Activated B cell treated with CpG ODN at 0.5 μM for 24 hours (primary cell): ENCODE measurements around the gene HOXA5. TPM values are rescaled to one million over a fixed set of nuclear protein-coding genes. Genes with fewer than 3 reads are reported as not detected.

Source experiments
- ATAC-seq: fragments of 200-7000 bp; cut with Tn5 transposase; one replicate; pipeline ENCODE4 v1.10.0; 2021; ENCODE audit warnings: low read depth, mild to moderate bottlenecking, moderate library complexity
- CTCF ChIA-PET: fragments of 350-600 bp; sonication (Branson Sonifier 250); formaldehyde crosslinking; loops from one replicate; lab custom pipeline; 2021; ENCODE audit warnings: antibody characterized with exemption; lab: Charles Lee
- POLR2A ChIA-PET: fragments of 350-600 bp; sonication (Branson Sonifier 250); formaldehyde crosslinking; loops from one replicate; lab custom pipeline; 2021; ENCODE audit warnings: antibody characterized with exemption; lab: Charles Lee
- DNase-seq: peaks from one replicate; pipeline ENCODE4 v3.0.0; 2022
- H3K27ac Mint-ChIP-seq: one replicate; pipeline ENCODE4 v1.8.0; 2020; ENCODE audit warnings: mixed read lengths
- H3K27me3 Mint-ChIP-seq: one replicate; pipeline ENCODE4 v1.8.0; 2021; ENCODE audit warnings: mixed read lengths
- H3K36me3 Mint-ChIP-seq: one replicate; pipeline ENCODE4 v1.8.0; 2021; ENCODE audit warnings: low read depth, mixed read lengths
- H3K4me1 Mint-ChIP-seq: one replicate; pipeline ENCODE4 v1.8.0; 2021; ENCODE audit warnings: mixed read lengths
- H3K4me3 Mint-ChIP-seq: one replicate; pipeline ENCODE4 v1.8.0; 2020; ENCODE audit warnings: mild to moderate bottlenecking, mixed read lengths
- H3K9me3 Mint-ChIP-seq: one replicate; pipeline ENCODE4 v1.8.0; 2020; ENCODE audit warnings: mixed read lengths
- intact Hi-C: fragments of 100-400 bp; cut with micrococcal nuclease; formaldehyde crosslinking; loops from one replicate; pipeline ENCODE4 v1.15.1; 2024
- total RNA-seq: library from RNA; stranded (reverse); gene quantifications from 2 replicates; pipeline ENCODE4 v1.2.3, GENCODE V29; 2022
- TF ChIP-seq, protein P1 (sequence below): fragments of 200-600 bp; IDR thresholded peaks from one replicate; pipeline ENCODE4 v1.8.0; 2022; ENCODE audit warnings: antibody characterized with exemption, mild to moderate bottlenecking

The HOXA5 gene
- total RNA-seq, 1 donor from 2014 or later: not detected

DNA sequence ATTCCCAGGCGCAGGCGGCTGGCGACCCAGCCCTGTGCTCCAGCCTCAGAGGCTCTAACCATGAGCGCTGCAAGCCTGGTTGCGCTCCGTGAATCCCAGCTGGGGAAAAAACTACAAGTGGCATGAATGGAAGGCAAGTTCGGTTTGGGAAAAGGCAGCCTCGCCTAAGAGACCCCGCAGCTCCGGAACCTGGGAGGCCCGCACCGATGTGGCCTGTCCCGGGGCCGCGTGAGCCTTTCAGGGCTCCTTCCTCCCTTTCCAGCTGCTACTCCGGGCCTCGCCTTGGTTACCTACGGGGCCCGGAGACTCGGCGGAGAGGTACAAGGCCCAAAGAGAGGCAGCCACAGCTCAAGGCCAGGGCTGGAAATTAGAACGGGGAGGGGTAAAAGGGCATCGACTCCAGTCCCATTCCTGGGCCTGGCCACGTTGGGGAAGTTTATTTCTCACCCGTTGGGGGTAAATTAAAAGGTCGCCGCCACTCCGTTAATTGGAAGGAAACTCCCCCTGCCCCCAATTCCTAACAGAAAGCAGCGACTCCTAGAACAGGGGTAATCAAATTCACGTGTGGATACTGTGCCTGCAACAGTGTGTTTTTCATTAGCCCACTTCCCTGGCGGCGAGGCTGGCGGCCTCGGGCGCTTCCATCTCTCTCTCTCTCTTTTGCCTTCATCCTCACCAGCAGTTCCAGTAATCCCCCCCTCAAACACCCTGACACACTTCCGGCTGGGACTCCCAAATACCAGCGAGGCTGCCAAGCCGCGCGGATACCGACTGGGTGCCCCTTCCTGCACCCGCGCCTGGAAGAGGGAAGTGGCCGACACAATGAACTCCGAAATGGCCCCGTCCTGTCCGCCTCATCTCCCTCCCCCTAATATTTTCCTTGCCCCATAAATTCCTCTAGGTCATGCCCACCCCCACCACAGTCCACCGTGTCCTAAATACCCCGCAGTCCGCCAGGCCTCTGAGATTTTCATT is 23.3 kb upstream of the HOXA5 start:
- ChIA-PET CTCF (interaction anchor here (0.9 to 2.2 kb wide), 3 partner anchors 16 to 29 kb away, joined by 3 to 8 read pairs (median 3); no protein-coding TSS in a partner anchor), POLR2A (no interaction called here)
- no peaks in the 10 kb centered on the region for H3K36me3 Mint-ChIP-seq
- peaks cover 13% of the 10 kb centered on the region for H3K4me1 Mint-ChIP-seq
- intact Hi-C loops: no loop called here
- DNase-seq (no peak), ATAC-seq (no peak)
- H3K27me3 Mint-ChIP-seq: peaks cover 62% of the 10 kb centered on the region
- peak overlapping the region; percentile 24 for H3K4me3 Mint-ChIP-seq
- peak overlapping the region; percentile 77 for H3K27ac Mint-ChIP-seq
- TF ChIP-seq, protein P1, sequence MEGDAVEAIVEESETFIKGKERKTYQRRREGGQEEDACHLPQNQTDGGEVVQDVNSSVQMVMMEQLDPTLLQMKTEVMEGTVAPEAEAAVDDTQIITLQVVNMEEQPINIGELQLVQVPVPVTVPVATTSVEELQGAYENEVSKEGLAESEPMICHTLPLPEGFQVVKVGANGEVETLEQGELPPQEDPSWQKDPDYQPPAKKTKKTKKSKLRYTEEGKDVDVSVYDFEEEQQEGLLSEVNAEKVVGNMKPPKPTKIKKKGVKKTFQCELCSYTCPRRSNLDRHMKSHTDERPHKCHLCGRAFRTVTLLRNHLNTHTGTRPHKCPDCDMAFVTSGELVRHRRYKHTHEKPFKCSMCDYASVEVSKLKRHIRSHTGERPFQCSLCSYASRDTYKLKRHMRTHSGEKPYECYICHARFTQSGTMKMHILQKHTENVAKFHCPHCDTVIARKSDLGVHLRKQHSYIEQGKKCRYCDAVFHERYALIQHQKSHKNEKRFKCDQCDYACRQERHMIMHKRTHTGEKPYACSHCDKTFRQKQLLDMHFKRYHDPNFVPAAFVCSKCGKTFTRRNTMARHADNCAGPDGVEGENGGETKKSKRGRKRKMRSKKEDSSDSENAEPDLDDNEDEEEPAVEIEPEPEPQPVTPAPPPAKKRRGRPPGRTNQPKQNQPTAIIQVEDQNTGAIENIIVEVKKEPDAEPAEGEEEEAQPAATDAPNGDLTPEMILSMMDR: no peak
- no peaks in the 10 kb centered on the region for H3K9me3 Mint-ChIP-seq

DNA sequence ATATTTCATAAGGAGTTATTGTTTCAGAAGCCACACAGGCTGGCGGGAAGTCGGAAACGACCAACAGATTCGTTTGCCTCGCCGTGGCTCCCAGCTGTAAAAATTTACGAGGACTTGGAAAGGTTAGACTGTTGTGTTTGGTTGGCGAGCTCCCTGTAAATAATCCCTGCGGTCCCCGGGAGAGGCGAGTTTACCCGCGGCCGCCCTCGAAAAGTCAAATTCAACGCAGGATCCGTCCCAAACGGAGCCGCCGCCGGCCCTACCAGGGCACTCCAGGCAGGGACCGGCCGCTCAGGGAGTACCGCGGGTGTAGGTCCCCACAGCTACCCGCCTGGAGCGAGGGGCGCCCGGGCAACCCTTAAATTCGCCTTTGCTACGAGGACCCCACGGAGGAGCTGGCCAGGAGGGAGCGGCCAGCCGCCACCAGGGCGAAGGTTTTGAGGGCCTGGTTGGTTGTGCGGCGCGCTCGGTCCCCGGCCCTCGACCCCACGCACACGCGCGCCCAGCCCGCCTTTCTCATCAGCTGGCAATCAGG is 22.6 kb upstream of the HOXA5 start:
- ATAC-seq (no peak), DNase-seq (peak; percentile 15)
- ChIA-PET CTCF (interaction anchor here (1.0 kb wide), 1 partner anchor 30 kb away, joined by 3 read pairs; no protein-coding TSS in a partner anchor), POLR2A (no interaction called here)
- H3K27ac Mint-ChIP-seq: peak overlapping the region; percentile 80
- intact Hi-C loops: loop anchor here (1.0 kb wide), 1 partner anchor 9 kb away; no protein-coding TSS in a partner anchor
- H3K4me3 Mint-ChIP-seq: no peak overlapping the region
- H3K9me3 Mint-ChIP-seq: no peaks in the 10 kb centered on the region
- peaks cover 12% of the 10 kb centered on the region for H3K4me1 Mint-ChIP-seq
- H3K27me3 Mint-ChIP-seq: peaks cover 57% of the 10 kb centered on the region
- TF ChIP-seq, protein P1: no peak
- no peaks in the 10 kb centered on the region for H3K36me3 Mint-ChIP-seq

DNA sequence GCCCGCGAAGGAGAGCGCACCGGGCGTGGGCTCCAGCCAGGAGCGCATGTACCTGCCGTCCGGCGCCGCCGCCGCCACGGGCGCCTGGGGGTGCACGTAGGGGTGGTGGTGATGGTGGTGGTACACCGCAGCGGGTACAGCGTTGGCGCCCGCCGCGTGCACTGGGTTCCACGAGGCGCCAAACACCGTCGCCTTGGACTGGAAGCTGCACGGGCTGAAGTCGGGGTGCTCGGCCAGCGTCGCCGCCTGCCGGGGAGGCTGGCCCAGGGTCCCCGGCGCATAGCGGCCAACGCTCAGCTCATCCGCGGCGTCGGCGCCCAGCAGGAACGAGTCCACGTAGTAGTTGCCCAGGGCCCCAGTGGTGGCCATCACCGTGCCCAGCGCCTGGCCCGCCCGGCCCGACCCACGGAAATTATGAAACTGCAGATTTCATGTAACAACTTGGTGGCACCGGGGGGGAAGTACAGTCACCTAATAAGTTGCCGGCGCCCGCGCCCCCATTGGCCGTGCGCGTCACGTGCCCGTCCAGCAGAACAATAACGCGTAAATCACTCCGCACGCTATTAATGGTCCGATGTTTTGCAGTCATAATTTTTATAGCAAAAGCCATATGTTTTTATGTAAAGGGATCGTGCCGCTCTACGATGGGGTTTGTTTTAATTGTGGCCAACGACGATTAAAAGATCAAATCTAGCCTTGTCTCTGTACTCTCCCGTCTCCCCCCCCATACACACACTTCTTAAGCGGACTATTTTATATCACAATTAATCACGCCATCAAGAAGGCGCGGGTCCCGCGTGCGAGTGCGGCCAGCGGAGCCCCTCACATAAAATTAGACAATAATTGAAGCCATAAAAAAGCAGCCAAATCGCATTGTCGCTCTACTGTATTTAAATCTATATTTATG is 21.9 kb upstream of the HOXA5 start, which contains the start of gene HOXA9:
Gene HOXA9, minus strand, starts transcription at position 449 of the 907 bp plus-strand sequence. Its CDS starts 80 bp downstream, at position 369.
- peaks cover 56% of the 10 kb centered on the region for H3K27me3 Mint-ChIP-seq
- H3K27ac Mint-ChIP-seq: peak within 1 kb of the TSS; percentile 80
- peaks cover 15% of the 10 kb centered on the region for H3K4me1 Mint-ChIP-seq
- CTCF ChIA-PET: no interaction called here
- H3K4me3 Mint-ChIP-seq: no peak within 1 kb of the TSS
- ATAC-seq (no peak), DNase-seq (peak; percentile 20)
- TF ChIP-seq, protein P1: no peak
- H3K9me3 Mint-ChIP-seq: no peaks in the 10 kb centered on the region
- no peaks in the 10 kb centered on the region for H3K36me3 Mint-ChIP-seq
- intact Hi-C loops: loop anchor here (1.0 kb wide), 1 partner anchor 8 kb away; no protein-coding TSS in a partner anchor
- POLR2A ChIA-PET: no interaction called here

DNA sequence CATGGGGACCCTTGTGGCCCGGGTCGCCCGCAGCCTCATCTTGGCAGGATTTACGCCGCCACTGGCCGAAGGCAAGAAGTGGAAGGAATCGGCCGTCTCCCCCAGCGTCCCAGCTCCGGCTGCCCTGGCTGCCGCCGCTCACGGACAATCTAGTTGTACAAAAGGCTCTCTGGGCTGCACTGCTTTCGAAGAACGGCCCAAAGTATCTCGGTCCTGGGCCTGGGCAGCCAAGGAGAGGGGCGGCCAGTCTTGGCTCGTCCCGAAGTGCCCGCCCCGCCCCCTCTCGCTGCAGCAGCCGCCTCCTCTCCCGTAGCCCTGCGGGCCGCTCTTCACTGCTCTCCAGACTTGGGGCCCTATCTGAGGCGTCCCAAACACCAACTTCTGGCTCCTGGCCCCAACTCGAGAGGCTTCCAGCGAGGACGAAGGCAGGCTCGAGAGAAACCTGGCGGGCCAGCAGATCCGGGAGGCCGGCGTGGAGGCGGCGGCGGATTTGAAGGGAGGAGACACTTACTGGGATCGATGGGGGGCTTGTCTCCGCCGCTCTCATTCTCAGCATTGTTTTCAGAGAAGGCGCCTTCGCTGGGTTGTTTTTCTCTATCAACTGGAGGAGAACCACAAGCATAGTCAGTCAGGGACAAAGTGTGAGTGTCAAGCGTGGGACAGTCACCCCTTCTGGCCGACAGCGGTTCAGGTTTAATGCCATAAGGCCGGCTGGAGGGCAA is 21.0 kb upstream of the HOXA5 start:
- CTCF ChIA-PET: no interaction called here
- intact Hi-C loops: loop anchor here (1.0 to 5.0 kb wide), 7 partner anchors 7 to 1012 kb away; partner anchors contain the start of genes HOXA1, NFE2L3 and SNX10
- Mint-ChIP-seq H3K9me3 (no peaks in the 10 kb centered on the region), H3K27me3 (peaks cover 61% of the 10 kb centered on the region), H3K27ac (peak overlapping the region; percentile 57), H3K4me1 (peaks cover 19% of the 10 kb centered on the region), H3K4me3 (no peak overlapping the region), H3K36me3 (no peaks in the 10 kb centered on the region)
- ATAC-seq (no peak), DNase-seq (no peak)
- TF ChIP-seq, protein P1: no peak
- POLR2A ChIA-PET: no interaction called here
